ENCODE measurements around the gene MLC1.

Gene MLC1

GRCh38 chr22:50049299-50050195 lies 35.7 kb downstream of the MLC1 start:
- H3K4me3 ChIP-seq (ENCODE audit: low read depth, low read length) = no peak overlapping the region
- TF ChIP-seq, protein P1, sequence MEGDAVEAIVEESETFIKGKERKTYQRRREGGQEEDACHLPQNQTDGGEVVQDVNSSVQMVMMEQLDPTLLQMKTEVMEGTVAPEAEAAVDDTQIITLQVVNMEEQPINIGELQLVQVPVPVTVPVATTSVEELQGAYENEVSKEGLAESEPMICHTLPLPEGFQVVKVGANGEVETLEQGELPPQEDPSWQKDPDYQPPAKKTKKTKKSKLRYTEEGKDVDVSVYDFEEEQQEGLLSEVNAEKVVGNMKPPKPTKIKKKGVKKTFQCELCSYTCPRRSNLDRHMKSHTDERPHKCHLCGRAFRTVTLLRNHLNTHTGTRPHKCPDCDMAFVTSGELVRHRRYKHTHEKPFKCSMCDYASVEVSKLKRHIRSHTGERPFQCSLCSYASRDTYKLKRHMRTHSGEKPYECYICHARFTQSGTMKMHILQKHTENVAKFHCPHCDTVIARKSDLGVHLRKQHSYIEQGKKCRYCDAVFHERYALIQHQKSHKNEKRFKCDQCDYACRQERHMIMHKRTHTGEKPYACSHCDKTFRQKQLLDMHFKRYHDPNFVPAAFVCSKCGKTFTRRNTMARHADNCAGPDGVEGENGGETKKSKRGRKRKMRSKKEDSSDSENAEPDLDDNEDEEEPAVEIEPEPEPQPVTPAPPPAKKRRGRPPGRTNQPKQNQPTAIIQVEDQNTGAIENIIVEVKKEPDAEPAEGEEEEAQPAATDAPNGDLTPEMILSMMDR (IDR thresholded peaks at IDR 0.05; ENCODE audit: low read depth, low read length, missing control alignments) = no peak
- DNase-seq (ENCODE audit: low read depth) = no peak

GRCh38 chr22:50048836-50049235 lies 36.4 kb downstream of the MLC1 start:
- H3K4me3 ChIP-seq (ENCODE audit: low read depth, low read length) = no peak overlapping the region
- no peak for DNase-seq (ENCODE audit: low read depth)

DNA sequence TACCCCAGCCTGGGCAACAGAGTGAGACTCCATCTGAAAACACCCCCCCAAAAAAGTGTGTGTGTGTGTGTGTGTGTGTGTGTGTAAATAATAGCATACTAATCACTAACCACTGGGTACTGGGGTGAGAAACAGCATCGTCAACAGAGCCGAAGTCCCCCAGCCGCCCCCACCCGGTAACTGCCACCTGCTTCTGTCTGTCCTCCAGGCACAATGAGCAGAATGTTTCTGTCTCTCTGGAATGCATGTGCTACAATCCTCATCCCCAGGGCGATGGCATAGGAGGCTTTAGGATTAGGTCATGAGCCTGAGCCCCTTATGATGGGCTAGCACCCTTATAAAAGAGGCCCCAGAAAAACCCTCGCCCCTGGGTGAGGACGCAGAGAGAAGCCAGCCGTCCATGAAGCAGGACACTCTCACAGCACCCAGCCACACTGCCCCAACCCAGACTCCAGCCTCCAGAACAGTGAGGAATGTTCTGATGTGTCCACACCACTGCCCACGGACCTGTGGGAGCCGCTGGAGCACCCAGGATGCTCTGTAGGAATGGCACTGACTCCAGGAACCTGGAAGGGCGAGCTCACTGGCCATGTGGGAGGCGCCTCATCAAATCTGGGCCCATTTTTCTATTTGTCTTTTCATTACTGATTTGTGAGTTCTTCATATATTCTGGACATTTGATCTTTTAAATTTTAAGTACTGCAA lies 37.0 kb downstream of the MLC1 start:
- DNase-seq (ENCODE audit: low read depth) = no peak
- H3K4me3 ChIP-seq (ENCODE audit: low read depth, low read length) = no peak overlapping the region
- TF ChIP-seq, protein P1 (IDR thresholded peaks at IDR 0.05; ENCODE audit: low read depth, low read length, missing control alignments) = no peak

More at GRCh38 chr22:50048836-50049235, 36.4 kb downstream of the MLC1 start:
- TF ChIP-seq, protein P1 (IDR thresholded peaks at IDR 0.05; ENCODE audit: low read depth, low read length, missing control alignments) = no peak

DNA sequence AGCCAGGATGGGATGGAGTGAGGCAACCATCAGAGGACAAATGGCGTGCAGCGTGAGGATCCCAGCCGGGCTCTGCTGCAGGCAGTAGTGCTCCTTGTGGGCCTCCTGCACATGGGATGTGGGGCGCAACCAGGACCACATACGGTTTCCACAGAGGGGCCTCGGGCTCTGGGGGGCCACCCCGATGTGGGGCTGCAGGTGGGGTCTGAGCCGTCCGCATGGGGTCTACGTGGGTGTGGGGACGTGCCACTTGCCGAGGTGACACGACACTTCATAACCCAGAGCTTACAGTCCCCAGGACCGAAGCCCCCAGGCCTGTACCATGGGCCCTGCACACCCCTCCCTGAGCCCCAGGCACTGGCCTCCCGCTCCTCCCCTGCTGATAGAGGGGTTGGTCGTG lies 37.9 kb downstream of the MLC1 start:
- H3K4me3 ChIP-seq (ENCODE audit: low read depth, low read length) = no peak overlapping the region
- TF ChIP-seq, protein P1 (IDR thresholded peaks at IDR 0.05; ENCODE audit: low read depth, low read length, missing control alignments) = no peak
- DNase-seq (ENCODE audit: low read depth) = no peak

DNA sequence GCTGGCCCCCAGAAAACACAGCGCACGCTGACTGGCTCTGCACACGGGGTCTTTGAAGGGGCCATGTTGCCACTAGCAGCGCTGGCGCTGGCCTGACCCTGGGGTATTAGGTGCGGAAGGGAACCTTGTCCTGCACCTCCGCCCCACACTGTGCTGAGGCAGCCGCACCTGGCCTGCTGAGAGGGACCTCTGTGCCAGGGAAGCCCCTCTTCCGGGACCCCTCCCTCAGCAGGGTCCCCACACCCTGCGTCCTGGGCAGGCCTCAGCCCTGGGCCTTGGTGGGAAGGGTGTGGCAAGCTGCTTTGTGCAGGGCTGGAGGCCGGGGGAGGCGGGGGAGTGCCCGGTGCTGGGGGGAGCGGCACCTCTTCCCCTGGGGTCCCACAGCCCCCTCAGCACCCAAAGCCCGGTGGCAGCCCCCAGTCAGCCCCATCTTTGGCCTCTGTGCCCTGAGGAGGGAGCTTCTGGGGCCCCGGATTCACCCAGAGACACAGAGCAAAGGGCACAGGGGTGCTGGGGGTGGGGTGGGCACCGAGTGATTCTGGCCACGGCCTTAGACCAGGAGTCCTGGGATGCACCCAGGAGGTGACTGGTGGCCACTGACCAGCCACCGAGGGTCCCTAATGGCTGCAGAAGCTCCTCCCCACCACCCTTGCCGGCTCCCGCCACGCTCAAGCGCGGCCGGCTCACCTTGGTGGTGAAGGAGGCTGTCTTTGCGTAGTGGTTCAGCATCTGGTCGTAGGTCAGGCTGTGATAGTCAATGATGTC lies 38.6 kb downstream of the MLC1 start:
- TF ChIP-seq, protein P1 (IDR thresholded peaks at IDR 0.05; ENCODE audit: low read depth, low read length, missing control alignments) = no peak
- DNase-seq (ENCODE audit: low read depth) = no peak
- H3K4me3 ChIP-seq (ENCODE audit: low read depth, low read length) = no peak overlapping the region

DNA sequence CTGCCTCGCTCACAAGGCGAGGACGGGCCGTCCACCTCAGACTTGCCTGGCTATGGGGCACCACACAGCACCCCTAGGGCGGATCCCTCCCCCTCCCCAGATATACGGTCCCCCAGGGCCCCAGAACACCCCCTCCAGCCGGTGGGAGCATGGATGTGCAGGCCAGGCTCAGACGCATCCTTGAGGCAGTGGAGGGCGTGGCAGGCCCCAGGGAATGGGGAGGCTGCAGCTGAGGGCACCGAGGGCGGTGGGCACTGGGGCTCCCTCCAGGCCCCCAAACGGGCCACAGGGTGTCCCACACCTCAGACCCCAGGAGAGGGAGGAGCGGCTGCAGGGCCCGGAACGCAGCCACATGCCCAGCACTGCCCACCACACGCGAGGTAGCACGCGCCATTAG lies 39.2 kb downstream of the MLC1 start:
- DNase-seq (ENCODE audit: low read depth) = no peak
- H3K4me3 ChIP-seq (ENCODE audit: low read depth, low read length) = no peak overlapping the region
- TF ChIP-seq, protein P1 (IDR thresholded peaks at IDR 0.05; ENCODE audit: low read depth, low read length, missing control alignments) = no peak
